GM15510 (cell line): ENCODE measurements around the gene SEMA3D.

ENCODE experiments used
- POLR2A ChIP-seq: IDR thresholded peaks from 3 replicates; pipeline ENCODE4 v1.6.1; 2011; ENCODE audit warnings: borderline replicate concordance; ENCODE audit not compliant: insufficient read length; ENCODE audit errors: extremely low read depth

Gene SEMA3D

GRCh38 chr7:85090919-85091564 lies 95.8 kb downstream of the SEMA3D start:
- no peak for TF ChIP-seq POLR2A

GRCh38 chr7:85090143-85090542 lies 96.7 kb downstream of the SEMA3D start:
- no peak for TF ChIP-seq POLR2A

GRCh38 chr7:85081846-85082245 lies 105.0 kb downstream of the SEMA3D start:
- no peak for TF ChIP-seq POLR2A

DNA sequence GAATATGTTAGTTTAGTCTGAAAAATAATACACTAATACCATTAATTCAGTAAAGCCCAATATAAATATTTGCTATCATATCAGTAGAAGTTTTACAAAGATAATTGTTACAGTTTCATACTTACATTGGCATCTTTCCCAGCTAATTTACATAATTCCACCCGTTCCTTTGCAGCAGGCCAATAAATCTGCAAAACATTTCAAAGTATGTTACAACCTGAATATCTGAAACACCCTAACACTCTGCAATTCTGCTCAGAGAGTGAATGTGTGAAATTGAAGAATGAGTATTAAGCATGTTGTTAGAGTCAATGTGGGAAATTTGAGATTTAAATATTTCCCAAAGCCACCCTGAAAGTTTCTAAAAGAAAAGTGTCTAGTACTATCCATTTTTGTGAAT lies 105.5 kb downstream of the SEMA3D start:
- no peak for TF ChIP-seq POLR2A

DNA sequence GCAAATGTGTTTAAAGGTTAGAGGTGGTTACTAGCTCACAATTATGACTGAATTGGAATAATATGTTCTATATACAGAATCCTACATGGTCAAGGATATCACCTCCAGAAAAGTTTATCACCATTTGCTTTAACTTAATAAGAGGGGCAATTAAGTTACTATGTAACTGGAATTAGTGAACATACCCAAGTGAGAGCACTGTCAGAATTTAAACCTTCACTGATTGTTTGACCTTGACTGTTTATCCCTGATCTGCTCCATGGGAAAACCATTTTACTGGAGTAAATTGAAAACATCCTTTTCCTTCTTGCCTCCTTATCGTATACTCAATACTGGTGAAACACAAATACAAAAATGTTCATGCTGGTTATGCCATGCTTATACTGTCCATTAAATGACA lies 107.4 kb downstream of the SEMA3D start:
- no peak for TF ChIP-seq POLR2A

DNA sequence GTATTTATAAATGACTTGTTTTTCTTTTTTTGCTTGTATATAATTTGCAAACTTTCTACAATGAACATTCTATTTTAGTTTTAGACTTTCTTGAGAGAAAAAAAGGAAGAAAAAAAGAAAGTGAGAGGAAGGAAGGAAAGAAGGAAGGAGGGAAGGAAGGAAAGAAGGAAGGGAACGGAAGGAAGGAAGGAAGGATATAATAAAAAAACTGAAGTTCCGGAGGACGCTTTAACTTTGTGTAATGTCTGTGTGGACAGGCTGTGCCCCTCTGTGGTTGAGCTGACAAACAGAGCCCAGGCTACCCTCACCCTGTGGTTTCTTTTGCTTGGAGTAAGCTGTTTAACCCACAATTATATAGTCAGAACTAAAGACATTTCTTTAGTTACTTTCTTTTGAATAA lies 108.7 kb downstream of the SEMA3D start:
- no peak for TF ChIP-seq POLR2A

DNA sequence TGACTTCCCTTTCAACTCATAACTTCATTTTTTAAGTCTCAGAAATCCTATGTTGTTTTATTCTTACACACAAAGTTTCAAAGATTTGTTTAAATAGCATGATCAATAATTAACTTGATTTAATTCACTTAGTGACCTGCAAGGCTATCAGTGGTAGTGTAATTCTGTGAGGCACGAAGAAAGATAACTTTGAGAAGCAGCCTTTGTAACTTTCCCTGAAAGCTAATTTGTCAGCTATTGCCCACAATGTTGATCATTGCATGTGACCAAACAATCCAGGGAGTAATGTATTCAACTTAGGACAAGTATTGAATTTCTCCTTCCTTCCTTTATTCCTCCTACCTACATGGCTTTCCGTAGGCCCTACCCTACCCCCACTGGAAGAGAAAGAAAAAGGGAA lies 111.0 kb downstream of the SEMA3D start:
- TF ChIP-seq POLR2A = no peak

GRCh38 chr7:85074992-85075391 lies 111.9 kb downstream of the SEMA3D start:
- no peak for TF ChIP-seq POLR2A

- no peak for TF ChIP-seq POLR2A
These were observed 112.8 kb downstream of the SEMA3D start for GRCh38 chr7:85074016-85074415.

GRCh38 chr7:85070967-85071628 lies 115.8 kb downstream of the SEMA3D start:
- no peak for TF ChIP-seq POLR2A

DNA sequence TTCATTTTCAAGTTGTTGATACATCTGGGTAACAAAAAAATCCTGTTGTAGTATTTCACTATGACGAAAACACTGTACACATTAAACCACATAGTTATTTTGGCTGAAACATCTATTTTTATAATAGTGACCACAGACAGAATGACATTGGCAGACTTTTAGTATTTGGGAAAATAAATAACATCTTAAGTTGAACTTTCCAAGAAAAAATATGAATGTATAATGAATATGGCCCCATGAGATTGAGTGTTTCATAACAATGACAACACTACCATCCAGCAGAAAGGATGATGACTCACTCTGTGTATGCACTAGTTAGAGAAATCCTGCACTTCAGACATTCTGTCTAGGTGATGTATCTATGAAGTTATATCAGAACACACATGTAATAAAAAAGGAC lies 118.1 kb downstream of the SEMA3D start:
- no peak for TF ChIP-seq POLR2A

- TF ChIP-seq POLR2A = no peak
These were observed 119.5 kb downstream of the SEMA3D start for GRCh38 chr7:85067371-85067770.

DNA sequence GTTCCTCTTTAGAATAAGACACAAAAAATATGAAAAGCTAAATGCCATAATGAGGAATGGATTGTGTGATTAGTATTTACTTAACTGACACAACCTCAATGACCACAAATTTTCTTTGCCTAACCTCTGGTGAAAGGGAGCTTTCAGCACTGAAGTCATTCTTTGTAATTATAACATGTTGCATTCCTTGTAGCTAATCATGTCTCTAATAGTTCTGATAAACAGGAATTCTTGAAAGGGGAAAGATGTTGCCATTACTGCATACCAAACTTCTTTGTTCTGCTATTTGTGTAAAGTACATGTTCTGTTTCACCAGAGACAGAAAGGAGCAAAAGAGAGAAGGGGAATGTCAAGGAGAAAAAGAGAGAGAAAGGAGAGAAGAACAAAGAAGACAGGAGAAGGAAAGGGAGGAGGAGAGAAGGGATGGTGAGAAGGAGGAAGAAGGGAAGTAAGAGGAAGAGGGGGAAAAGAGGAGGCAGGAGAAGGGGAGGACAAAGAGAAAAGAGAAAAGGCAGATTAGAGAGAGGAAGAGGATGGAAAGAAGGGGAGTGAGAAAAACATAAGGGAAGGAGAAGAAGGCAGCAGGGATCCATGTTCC lies 120.9 kb downstream of the SEMA3D start:
- TF ChIP-seq POLR2A = no peak

DNA sequence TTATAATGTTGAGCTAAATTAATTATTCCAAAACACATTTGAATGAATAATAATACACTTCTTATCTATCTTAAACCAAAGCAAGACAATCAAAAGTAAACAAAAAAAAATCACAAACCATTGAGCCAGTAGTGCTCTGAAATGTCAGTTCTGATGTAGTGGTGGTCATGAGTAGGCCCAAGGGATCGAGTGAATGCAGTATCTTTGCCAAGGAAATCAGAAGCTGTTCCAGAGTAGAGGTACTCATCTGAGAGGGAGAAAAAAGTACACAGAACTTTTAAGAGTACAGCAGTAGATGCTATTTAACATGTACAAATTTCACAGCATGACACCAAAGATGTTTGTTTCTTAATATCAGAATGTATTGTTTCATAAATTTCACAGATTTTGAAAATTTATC lies 121.5 kb downstream of the SEMA3D start:
- no peak for TF ChIP-seq POLR2A

DNA sequence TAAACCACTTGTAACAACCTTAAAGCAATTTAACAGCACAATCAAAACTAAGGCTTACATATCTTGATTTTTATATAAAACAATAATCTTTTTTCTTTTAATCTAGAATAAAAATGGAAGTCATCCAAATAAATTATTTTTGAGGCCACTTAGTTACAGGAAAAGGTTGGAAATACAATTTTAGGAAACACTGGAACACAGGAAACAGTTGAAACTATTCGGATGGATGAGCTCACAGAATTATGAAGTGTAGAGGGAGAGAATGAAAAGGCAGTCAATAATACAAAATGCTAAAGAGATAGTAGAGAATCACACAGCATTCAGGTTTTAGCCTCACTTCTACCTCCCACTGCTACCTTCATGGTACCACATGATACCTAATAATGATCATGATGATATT lies 124.2 kb downstream of the SEMA3D start:
- no peak for TF ChIP-seq POLR2A

- TF ChIP-seq POLR2A = no peak
These were observed 125.4 kb downstream of the SEMA3D start for GRCh38 chr7:85061456-85061855.
